Activated CD4-positive, CD25-positive, alpha-beta regulatory T cell treated with anti-CD3 and anti-CD28 coated beads, Interleukin-2, amount 50 U/mL, for 16 hours (primary cell): ENCODE data around the gene BMPR1A.
A peak's percentile ranks its signal among the peaks of the same experiment; 100 is the strongest.
"Not testable (repeated sequence)": the region's sequence is repeated elsewhere in the genome, so short reads cannot be mapped to it uniquely, and the experiment has no call there.

Experiments used
- DNase-seq: peaks from one replicate; pipeline ENCODE4 v3.0.0-alpha.2; 2020; ENCODE audit warnings: low read depth, low spot score

Gene BMPR1A

DNA sequence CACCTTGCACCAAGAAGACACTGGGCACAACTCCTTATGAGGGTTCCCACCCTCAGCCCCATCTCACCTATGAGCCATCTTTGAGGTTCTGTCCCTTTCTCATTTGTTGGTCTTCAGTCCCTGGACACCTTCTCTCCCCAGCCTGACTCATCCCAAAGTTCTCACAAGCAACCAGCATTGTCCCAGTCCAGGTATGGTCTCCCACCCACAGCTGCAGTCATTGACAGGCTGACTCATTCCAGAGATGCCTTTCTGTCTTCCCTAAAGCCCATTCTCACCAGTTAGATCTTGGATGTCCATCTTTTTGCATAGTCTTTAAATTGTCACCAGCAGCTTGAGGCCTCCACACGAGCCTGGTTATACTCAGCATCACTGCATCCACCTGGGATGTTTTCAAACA lies 26.7 kb upstream of the BMPR1A start:
- DNase-seq, result no peak

DNA sequence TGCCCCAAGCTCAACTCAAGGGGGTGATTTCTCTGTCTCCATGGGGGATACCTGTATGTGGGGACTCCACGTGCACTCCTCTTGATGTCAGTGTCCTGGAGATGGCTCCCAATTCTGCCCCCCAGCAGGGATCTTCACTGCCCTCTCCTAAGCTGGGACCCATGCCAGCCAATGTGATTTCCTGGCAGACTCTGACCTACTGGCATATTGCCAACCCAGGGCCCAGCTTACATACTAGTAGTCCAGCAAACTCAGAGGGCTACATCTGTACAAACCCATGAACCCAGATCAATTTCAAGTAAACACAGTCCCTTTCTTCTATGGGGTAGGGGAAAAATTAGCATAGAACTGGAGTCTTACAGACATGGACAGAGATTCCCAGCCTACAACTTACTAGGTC lies 26.2 kb upstream of the BMPR1A start:
- no peak for DNase-seq

DNA sequence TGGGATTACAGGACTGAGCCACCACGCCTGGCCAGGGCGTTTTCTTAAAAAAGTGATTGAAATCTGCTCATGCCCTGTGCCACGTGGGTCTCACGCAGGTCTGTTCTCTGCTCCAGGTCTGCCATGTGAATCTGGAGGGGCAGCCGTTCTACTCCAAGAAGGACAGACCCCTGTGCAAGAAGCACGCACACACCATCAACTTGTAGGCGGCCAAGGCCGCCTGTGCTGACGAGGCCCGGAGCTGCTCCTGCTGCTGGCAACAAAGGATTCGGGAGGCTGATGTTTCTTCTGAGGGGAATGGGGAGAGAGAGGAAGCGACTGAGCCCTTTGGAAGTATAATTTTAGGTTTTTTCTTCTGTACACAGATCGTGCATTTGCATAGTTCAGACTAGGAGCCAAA lies 23.6 kb upstream of the BMPR1A start:
- no peak for DNase-seq

GRCh38 chr10:86733260-86733671 lies 23.2 kb upstream of the BMPR1A start:
- no peak for DNase-seq

DNA sequence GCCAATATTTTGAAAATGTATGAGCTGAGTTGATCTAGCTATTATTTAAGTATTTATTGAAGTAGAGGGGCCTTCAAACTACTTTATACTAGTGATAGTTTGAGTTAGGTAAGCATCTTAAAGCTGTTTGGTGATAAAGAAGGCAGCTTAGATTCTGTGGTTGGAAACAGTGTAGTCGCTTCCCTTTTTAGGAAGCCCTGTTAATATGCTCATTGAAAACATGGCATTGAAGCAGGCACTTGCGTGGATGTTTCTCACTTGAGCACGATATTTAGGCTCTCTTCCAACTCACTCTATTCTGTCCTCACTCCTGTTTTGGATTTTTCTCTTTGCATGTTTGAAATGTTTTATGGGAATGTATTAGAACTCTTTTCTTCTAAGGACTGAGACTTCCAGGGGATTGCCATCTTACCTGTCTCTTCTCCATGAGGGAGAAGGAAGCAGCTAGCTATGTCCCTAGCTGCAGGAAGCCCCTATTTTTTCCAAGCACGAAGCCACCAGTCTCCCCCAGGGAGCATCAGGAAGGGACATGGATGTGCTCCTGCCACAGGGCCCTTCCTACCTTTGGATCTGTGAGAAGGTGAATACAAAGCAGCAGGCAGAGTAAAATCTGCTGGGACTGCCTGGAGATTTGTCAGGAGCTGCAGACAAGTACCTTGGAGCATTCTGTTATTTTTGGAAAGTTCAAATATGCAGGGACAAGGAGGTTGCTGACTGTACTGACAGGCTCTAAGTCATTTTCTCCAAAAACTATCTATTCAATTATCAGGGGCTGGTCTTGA lies 22.0 kb upstream of the BMPR1A start:
- no peak for DNase-seq

GRCh38 chr10:86735278-86735677 lies 21.1 kb upstream of the BMPR1A start:
- DNase-seq, result not testable (repeated sequence)

DNA sequence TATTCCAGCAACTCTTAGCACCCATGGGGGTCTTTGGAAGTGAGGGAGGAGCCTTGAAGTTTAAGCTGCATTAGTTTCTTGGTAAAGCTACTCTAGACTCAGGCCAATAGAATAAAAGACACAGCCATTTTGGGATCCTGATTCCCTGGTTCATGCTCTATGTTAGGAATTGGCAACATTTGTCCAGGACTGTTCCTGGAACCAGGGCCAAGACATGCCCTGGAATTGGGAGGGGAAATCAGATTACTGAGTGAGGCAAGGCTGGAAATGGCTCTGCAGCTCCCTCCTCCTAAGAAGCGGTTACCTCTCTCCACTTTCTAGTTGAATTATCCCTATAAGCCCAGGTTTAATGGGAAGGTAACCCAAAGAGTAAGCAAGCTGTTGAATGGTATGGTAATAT lies 14.2 kb upstream of the BMPR1A start:
- DNase-seq, result no peak

GRCh38 chr10:86744067-86744725 lies 12.2 kb upstream of the BMPR1A start:
- DNase-seq, result no peak

DNA sequence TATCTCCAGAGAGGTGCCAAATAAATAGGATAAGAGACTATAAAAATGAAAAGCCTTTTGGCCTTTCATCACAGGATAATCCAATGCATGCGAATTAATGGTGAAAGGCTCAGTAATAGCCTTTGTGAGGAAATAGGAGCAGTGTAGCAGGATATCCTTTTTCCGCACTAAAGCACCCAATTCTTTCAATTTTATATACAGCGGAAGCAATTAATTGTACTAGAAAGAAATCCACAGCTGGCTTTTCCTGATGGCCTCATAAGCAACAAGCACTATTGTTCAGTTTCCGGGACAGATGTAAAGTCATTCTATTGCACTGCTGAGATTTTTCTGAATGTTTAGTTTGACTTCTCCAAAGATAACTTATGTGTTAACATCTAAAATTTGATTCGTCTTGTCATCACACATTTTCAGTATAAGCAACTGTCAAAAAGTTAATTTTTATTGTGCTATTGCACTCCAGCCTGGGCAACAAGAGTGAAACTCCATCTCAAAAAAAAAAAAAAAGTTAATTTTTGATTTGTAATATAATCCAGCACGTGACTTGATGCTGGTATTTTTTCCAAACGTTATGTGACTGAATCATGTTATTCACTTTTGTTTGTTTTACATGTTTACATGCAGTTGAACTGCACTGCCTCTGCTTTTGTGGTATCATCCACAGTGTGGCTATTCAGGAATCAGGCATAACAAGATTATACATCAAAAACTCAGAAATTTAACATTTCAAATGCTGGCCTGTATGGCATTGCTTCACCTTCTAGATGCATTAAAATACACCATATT lies 8.4 kb upstream of the BMPR1A start:
- no peak for DNase-seq

GRCh38 chr10:86749854-86750253 lies 6.6 kb upstream of the BMPR1A start:
- DNase-seq, result no peak

- no peak for DNase-seq
These were observed 4.9 kb upstream of the BMPR1A start for GRCh38 chr10:86751477-86751876.

- DNase-seq, result no peak
These were observed 4.1 kb upstream of the BMPR1A start for GRCh38 chr10:86752311-86752710.

DNA sequence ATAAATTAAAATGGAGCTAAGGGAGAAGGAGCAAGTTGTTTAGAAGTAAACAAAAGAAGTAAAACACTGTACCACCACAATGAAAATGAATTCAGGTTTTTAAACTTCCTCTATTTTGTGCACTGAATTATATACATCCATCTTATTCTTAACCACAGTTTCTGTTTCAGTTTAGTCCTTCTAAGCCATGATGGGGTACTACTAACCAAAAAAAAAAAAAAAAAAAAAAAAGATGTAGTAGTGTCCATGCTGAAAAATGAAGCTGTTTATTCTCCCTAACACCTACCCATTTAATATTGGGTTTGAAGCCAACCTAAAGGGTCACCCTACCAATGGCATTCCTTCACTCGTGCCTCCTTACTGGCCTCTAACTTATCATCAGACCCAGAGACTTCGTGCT lies 3.4 kb upstream of the BMPR1A start:
- no peak for DNase-seq

DNA sequence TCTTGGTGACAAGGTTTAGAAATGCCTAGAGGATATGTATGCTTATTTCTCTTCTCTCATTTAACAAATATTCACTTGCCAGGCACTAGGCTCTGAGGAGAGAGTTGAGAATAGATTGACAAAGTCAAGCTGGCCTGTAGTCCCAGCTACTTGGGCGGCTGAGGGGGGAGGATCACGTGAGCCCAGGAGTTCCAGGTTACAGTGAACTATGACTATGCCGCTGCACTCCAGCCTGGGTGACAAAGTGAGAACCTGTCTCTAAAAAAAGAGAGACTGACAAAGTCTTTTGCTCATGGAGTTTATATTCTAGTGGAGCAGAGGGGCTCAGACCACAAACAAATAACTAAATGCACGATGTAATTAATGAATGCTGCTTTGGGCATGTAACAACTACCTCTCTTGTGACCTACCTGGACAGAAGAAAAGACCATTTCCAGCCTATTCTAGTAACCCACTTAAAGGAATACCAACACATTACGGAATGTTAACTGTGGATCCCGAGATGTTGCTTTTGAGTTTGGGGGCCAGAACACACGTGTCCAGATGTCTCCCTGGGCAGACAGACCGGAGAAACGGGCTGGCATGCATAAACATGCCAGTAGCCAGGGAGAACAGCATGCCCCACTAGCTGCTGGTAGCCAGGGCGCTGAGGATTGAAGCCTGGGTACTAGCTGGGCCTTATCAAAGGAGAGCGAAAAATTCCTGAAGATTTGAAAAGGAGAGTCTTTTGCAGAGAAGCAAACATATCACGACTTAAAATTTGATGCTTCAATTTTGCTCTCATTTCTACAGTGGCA lies 2.6 kb upstream of the BMPR1A start:
- DNase-seq, result no peak

GRCh38 chr10:86755454-86755739 lies 1.0 kb upstream of the BMPR1A start:
- DNase-seq, result no peak

- DNase-seq, result peak; percentile 72
These were observed 494 bp upstream of the BMPR1A start for GRCh38 chr10:86755740-86756510.

DNA sequence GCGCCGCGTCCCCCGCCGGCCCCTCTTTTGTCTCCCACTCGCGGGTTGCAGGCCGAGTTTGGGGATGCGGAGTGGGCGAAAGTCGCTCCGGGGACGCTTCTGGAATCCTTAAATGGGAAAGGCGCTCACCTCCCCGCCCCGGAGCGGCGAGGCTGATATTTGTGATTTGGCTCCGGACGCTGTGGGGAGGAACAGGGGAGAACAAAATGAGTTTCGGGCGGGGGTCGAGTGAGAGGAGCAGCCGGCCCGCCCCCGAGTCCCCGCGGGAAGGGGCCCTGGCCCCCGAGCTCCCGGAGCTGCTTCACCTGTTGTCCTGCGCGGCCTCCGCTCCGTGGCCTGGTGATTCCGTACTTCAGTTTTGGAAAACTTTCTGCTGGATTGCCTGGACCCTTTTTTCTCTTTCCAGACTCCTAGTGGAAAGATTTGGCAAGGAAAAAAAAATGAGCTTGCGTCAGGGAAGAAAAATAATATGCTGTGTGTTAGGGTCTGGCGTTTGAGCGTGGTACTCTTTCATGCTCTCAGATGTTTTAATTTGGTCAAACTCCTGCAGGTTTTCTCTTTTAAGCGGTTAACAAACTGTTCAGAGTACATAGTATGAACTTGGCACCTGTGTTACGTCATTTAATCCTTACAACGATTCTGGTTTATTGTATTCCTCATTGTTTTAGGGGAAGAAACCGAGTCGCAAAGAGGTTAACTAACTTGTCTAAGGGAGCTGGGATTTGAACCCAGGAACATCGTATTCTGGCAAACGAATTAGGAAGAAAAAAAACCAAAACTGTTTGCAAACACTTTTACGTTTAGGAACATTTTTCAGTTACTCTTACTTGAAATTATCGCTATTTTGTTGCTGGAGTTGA lies 924 bp downstream of the BMPR1A start:
- DNase-seq, result no peak

DNA sequence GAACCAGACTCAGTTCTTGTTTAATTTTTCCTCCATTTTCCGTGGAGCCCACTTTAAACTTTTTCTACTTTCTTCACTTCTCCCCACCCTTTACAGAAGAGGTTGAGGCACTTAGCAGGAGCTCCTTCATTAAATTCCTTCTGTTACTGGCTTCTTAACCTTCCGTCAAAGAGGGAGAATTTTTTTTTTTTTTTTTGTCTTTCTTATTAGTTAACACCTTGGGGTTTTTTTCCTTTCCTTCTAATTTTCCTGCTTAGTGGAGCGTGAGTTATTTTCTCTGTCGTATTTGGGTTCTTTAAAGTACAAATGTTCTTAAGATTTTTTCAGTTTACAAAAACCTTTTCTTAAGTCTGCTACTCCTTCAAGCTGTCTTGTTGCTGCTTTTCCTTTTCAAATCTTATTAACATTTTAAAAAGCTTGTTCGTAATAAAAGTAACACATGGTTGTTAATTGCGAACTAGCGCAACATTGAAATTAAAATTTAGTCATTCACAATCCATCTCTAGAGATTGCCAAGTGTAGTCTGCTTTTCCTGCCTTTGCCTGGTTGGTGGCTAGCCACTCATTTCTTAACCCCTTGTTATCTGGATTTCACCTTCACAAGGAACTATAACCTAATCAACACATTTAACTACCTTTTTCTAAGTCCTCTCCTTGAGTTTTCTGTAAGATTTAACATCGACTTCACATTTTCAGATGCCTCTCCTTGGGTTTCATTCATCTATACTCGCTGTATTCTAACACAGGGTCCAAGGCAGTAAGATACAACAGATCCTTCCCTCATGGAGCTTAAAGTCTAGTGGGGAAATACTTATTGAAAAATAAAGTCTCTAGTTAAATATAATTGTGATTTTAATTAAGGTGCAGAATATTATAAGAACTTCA lies 2.0 kb downstream of the BMPR1A start:
- no peak for DNase-seq

- DNase-seq, result no peak
These were observed 2.8 kb downstream of the BMPR1A start for GRCh38 chr10:86759073-86759672.
